Stimulated activated CD8-positive, alpha-beta memory T cell treated with anti-CD3 and anti-CD28 coated beads, Interleukin-15, amount 100 ng/mL, for 48 hours (primary cell): ENCODE measurements around the gene BABAM1.

Experiments
- DNase-seq, 2 donors: peaks; one replicate each; pipeline ENCODE4 v3.0.0-alpha.2; 2020; ENCODE audit warnings: low read depth in 2 of 2

The BABAM1 gene

GRCh38 chr19:17243211-17243829 is 23.9 kb upstream of the BABAM1 start:
- DNase-seq = no peak

- DNase-seq = no peak
Observed at GRCh38 chr19:17243830-17244617, 23.2 kb upstream of the BABAM1 start.

GRCh38 chr19:17244618-17245534 is 22.4 kb upstream of the BABAM1 start:
- no peak for DNase-seq

GRCh38 chr19:17245535-17245984 is 21.7 kb upstream of the BABAM1 start, which contains the start of gene NR2F6:
Gene NR2F6, minus strand, starts transcription at chr19:17245919. Its CDS starts 699 bp downstream, at chr19:17245220.
- DNase-seq = no peak

GRCh38 chr19:17246681-17247425 is 20.4 kb upstream of the BABAM1 start:
- no peak for DNase-seq

GRCh38 chr19:17248011-17248776 is 19.0 kb upstream of the BABAM1 start:
- DNase-seq = no peak

GRCh38 chr19:17249887-17250548 is 17.2 kb upstream of the BABAM1 start:
- no peak for DNase-seq

GRCh38 chr19:17254636-17255035 is 12.6 kb upstream of the BABAM1 start:
- no peak for DNase-seq

GRCh38 chr19:17255150-17255621 is 12.1 kb upstream of the BABAM1 start:
- DNase-seq = no peak

GRCh38 chr19:17256130-17256529 is 11.1 kb upstream of the BABAM1 start:
- no peak for DNase-seq

- no peak for DNase-seq
Observed at GRCh38 chr19:17259118-17259780, 8.0 kb upstream of the BABAM1 start.

- no peak for DNase-seq
Observed at GRCh38 chr19:17259934-17260333, 7.3 kb upstream of the BABAM1 start.

- DNase-seq = peak; percentile 78 to 79
Observed at GRCh38 chr19:17260842-17261325, 6.4 kb upstream of the BABAM1 start.

- DNase-seq = no peak
Observed at GRCh38 chr19:17262557-17262956, 4.7 kb upstream of the BABAM1 start.

GRCh38 chr19:17263712-17264640 is 3.3 kb upstream of the BABAM1 start:
- no peak for DNase-seq

GRCh38 chr19:17264641-17264979 is 2.6 kb upstream of the BABAM1 start, which contains the start of gene USHBP1:
Gene USHBP1, minus strand, starts transcription at chr19:17264745. Its CDS starts 446 bp downstream, at chr19:17264299.
- no peak for DNase-seq

- no peak for DNase-seq
Observed at GRCh38 chr19:17266026-17266425, 1.2 kb upstream of the BABAM1 start.

- no peak for DNase-seq
Observed at GRCh38 chr19:17266589-17266974, 661 bp upstream of the BABAM1 start.
